Measurements from ENCODE around the gene MARK2.
"Not testable (repeated sequence)": the region's sequence is repeated elsewhere in the genome, so short reads cannot be mapped to it uniquely, and the experiment has no call there.

MARK2 gene

DNA sequence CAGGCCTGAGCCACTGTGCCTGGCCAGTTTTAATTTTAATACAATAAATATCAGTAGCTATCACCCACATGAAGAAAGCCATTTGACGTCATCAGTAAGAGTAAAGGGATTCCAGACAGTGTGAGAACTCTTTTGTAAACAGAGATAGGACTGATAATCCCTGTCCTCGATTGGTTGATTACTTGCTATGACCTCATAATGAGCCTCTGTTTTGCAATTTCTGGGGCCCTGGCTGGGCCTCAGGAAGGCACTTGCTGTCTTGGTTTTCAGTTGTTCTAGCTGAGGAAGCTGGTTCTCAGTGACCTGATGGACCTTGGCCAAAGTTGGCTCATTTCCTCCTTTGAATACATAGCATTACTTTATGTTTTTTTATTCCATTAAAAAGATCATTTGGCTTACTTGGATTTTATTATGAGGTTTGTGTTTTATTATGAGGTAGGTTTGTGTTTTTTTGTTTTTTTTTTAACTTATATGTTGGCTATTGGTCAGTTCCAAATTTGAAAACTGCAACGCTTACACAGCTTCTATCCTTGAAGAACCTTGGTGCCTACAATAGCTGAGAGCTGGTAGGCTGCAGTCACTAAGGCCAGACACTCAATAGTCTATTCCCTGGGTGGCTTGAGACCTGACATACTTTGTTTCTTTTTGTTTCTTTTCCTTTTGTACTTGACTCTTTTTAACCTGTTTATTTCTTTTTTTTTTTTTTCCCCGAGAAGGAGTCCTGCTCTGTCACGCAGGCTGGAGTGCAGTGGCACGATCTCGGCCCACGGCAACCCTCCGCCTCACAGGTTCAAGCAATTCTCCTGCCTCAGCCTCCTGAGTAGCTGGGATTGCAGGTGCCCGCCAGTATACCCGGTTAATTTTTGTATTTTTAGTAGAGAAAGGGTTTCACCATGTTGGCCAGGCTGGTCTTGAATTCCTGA lies 20.0 kb downstream of the MARK2 start:
- H3K27ac ChIP-seq (ENCODE audit: low read depth, low read length) = no peak overlapping the region
- peaks cover 5% of the 10 kb centered on the region; the same call in 1 of the 2 replicates for H4K20me1 ChIP-seq (ENCODE audit: control insufficient read depth, insufficient read depth, low read depth, low read length)
- H3K9me3 ChIP-seq (ENCODE audit: control insufficient read depth, insufficient read depth, low read length) = no peaks in the 10 kb centered on the region
- H3K4me3 ChIP-seq (ENCODE audit: low read length) = no peak overlapping the region
- peaks cover 79% of the 10 kb centered on the region for H3K79me2 ChIP-seq (ENCODE audit: control insufficient read depth, low read length)
- no peak overlapping the region for H3K4me2 ChIP-seq (ENCODE audit: low read length)
- H3K27me3 ChIP-seq (ENCODE audit: control insufficient read depth, low read length) = no peaks in the 10 kb centered on the region
- no peaks in the 10 kb centered on the region for H3K4me1 ChIP-seq (ENCODE audit: control insufficient read depth, low read length)
- H3K9me2 ChIP-seq (replicated peaks; ENCODE audit: control insufficient read depth, low read length) = no peaks in the 10 kb centered on the region
- H3F3A ChIP-seq (ENCODE audit: control insufficient read depth, insufficient read depth) = no peaks in the 10 kb centered on the region
- peaks cover 26% of the 10 kb centered on the region for H3K36me3 ChIP-seq (ENCODE audit: control insufficient read depth, low read length)
- TF ChIP-seq, protein P1, sequence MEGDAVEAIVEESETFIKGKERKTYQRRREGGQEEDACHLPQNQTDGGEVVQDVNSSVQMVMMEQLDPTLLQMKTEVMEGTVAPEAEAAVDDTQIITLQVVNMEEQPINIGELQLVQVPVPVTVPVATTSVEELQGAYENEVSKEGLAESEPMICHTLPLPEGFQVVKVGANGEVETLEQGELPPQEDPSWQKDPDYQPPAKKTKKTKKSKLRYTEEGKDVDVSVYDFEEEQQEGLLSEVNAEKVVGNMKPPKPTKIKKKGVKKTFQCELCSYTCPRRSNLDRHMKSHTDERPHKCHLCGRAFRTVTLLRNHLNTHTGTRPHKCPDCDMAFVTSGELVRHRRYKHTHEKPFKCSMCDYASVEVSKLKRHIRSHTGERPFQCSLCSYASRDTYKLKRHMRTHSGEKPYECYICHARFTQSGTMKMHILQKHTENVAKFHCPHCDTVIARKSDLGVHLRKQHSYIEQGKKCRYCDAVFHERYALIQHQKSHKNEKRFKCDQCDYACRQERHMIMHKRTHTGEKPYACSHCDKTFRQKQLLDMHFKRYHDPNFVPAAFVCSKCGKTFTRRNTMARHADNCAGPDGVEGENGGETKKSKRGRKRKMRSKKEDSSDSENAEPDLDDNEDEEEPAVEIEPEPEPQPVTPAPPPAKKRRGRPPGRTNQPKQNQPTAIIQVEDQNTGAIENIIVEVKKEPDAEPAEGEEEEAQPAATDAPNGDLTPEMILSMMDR (IDR thresholded peaks at IDR 0.05; ENCODE audit: low read depth, low read length, poor library complexity, severe bottlenecking) = no peak
- no peak for TF ChIP-seq EZH2phosphoT487 (IDR thresholded peaks at IDR 0.05; ENCODE audit: borderline replicate concordance, low read length)

DNA sequence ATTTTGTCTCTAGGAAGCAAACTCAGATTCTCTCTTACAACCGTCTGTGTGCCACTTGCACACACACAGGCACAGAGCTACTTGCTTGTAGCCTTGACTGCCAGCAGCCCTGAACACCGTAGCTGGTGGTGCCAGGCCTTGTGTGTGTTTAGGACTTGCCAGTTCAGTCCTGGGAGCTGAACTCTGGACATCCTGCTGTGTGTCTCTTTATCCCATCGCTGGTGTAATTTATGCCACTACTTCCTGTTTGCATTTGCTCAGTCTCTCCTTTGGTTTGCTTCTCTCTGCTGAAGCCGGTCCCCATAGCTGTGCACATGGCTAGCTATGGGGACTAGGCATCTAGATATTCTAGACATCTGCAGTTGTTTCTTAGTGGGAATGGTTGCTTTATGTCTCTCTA lies 24.0 kb downstream of the MARK2 start:
- Histone ChIP-seq H3K4me3 (ENCODE audit: low read length) (no peak overlapping the region), H3K4me2 (ENCODE audit: low read length) (no peak overlapping the region), H4K20me1 (ENCODE audit: control insufficient read depth, insufficient read depth, low read depth, low read length) (peaks cover 12% of the 10 kb centered on the region; the same call in 1 of the 2 replicates), H3K79me2 (ENCODE audit: control insufficient read depth, low read length) (peaks cover 78% of the 10 kb centered on the region), H3K27me3 (ENCODE audit: control insufficient read depth, low read length) (no peaks in the 10 kb centered on the region), H3K9me3 (ENCODE audit: control insufficient read depth, insufficient read depth, low read length) (no peaks in the 10 kb centered on the region), H3F3A (ENCODE audit: control insufficient read depth, insufficient read depth) (no peaks in the 10 kb centered on the region), H3K4me1 (ENCODE audit: control insufficient read depth, low read length) (peaks cover 8% of the 10 kb centered on the region), H3K9me2 (replicated peaks; ENCODE audit: control insufficient read depth, low read length) (no peaks in the 10 kb centered on the region), H3K36me3 (ENCODE audit: control insufficient read depth, low read length) (peaks cover 46% of the 10 kb centered on the region), H3K27ac (ENCODE audit: low read depth, low read length) (no peak overlapping the region)
- TF ChIP-seq EZH2phosphoT487 (IDR thresholded peaks at IDR 0.05; ENCODE audit: borderline replicate concordance, low read length) = no peak
- TF ChIP-seq, protein P1 (IDR thresholded peaks at IDR 0.05; ENCODE audit: low read depth, low read length, poor library complexity, severe bottlenecking) = no peak

DNA sequence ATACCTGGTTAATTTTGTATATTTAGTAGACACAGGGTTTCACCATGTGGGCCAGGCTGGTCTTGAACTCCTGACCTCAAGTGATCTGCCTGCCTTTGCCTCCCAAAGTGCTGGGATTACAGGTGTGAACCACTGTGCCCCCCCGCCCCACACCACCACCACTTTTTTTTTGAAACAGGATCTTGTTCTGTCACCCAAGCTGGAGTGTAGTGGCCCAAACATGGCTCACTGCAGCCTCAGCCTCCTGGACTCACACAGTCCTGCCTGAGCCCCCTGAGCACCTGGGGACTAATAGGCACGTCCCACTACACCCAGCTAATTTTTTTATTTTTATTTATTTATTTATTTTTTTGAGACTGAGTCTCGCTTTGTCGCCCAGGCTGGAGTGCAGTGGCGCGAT lies 24.7 kb downstream of the MARK2 start:
- H3K9me3 ChIP-seq (ENCODE audit: control insufficient read depth, insufficient read depth, low read length); H3F3A ChIP-seq (ENCODE audit: control insufficient read depth, insufficient read depth); H3K4me2 ChIP-seq (ENCODE audit: low read length); H3K4me1 ChIP-seq (ENCODE audit: control insufficient read depth, low read length); H3K27ac ChIP-seq (ENCODE audit: low read depth, low read length); H3K27me3 ChIP-seq (ENCODE audit: control insufficient read depth, low read length); H3K9me2 ChIP-seq (replicated peaks; ENCODE audit: control insufficient read depth, low read length); H3K4me3 ChIP-seq (ENCODE audit: low read length): not testable (repeated sequence)
- H3K79me2 ChIP-seq (ENCODE audit: control insufficient read depth, low read length) = peaks cover 78% of the 10 kb centered on the region
- H3K36me3 ChIP-seq (ENCODE audit: control insufficient read depth, low read length) = peaks cover 52% of the 10 kb centered on the region
- peaks cover 11% of the 10 kb centered on the region; the same call in 1 of the 2 replicates for H4K20me1 ChIP-seq (ENCODE audit: control insufficient read depth, insufficient read depth, low read depth, low read length)

DNA sequence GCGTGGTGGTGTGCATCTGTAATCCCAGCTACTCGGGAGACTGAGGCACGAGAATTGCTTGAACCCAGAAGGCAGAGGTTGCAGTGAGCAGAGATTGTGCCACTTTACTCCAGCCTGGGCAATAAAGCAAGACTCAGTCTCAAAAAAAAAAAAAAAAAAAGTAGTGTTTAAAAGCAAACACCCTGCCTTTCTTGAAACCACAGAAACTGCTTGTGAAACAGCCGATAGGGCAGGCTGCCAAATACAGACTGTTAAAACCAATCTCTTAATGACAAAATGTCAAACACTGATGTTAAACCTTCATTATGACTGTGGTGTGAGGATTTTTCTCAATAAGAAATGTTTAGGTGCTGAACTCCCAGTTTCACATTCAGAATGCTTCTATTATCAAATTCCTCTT lies 27.3 kb downstream of the MARK2 start:
- H3K36me3 ChIP-seq (ENCODE audit: control insufficient read depth, low read length) = peaks cover 59% of the 10 kb centered on the region
- H3K27ac ChIP-seq (ENCODE audit: low read depth, low read length) = no peak overlapping the region
- H3K9me2 ChIP-seq (replicated peaks; ENCODE audit: control insufficient read depth, low read length) = no peaks in the 10 kb centered on the region
- no peaks in the 10 kb centered on the region for H3K27me3 ChIP-seq (ENCODE audit: control insufficient read depth, low read length)
- H3F3A ChIP-seq (ENCODE audit: control insufficient read depth, insufficient read depth) = peaks cover 11% of the 10 kb centered on the region
- H3K9me3 ChIP-seq (ENCODE audit: control insufficient read depth, insufficient read depth, low read length) = peaks cover 3% of the 10 kb centered on the region; the same call in 1 of the 2 replicates
- no peak overlapping the region for H3K4me2 ChIP-seq (ENCODE audit: low read length)
- TF ChIP-seq, protein P1 (IDR thresholded peaks at IDR 0.05; ENCODE audit: low read depth, low read length, poor library complexity, severe bottlenecking) = no peak
- TF ChIP-seq EZH2phosphoT487 (IDR thresholded peaks at IDR 0.05; ENCODE audit: borderline replicate concordance, low read length) = no peak
- no peak overlapping the region for H3K4me3 ChIP-seq (ENCODE audit: low read length)
- peaks cover 83% of the 10 kb centered on the region for H3K79me2 ChIP-seq (ENCODE audit: control insufficient read depth, low read length)
- H3K4me1 ChIP-seq (ENCODE audit: control insufficient read depth, low read length) = peaks cover 20% of the 10 kb centered on the region
- H4K20me1 ChIP-seq (ENCODE audit: control insufficient read depth, insufficient read depth, low read depth, low read length) = peaks cover 14% of the 10 kb centered on the region; the same call in 1 of the 2 replicates

Measured in DOHH2 (cell line).